Astrocyte of the cerebellum (primary cell): Measurements from ENCODE around the gene IQSEC1.

Experiments used
- DNase-seq: peaks from one replicate; pipeline ENCODE4 v3.0.0-alpha.2; 2011; ENCODE audit warnings: low read depth
- H3K4me3 ChIP-seq: 2 replicates; pipeline ENCODE4 v1.5.1; 2011; ENCODE audit warnings: mild to moderate bottlenecking, low read depth, low read length, moderate library complexity
- in situ Hi-C: cut with HindIII; loops from 2 replicates; pipeline ENCODE4 v1.10.0; 2017; ENCODE audit warnings: low sequenced_read_pairs
- TF ChIP-seq, protein P1 (sequence below): IDR thresholded peaks from 2 replicates; pipeline ENCODE4 v1.5.1; 2012; ENCODE audit warnings: low read length, low read depth, moderate library complexity, mild to moderate bottlenecking; ENCODE audit errors: missing control alignments

The IQSEC1 gene

DNA sequence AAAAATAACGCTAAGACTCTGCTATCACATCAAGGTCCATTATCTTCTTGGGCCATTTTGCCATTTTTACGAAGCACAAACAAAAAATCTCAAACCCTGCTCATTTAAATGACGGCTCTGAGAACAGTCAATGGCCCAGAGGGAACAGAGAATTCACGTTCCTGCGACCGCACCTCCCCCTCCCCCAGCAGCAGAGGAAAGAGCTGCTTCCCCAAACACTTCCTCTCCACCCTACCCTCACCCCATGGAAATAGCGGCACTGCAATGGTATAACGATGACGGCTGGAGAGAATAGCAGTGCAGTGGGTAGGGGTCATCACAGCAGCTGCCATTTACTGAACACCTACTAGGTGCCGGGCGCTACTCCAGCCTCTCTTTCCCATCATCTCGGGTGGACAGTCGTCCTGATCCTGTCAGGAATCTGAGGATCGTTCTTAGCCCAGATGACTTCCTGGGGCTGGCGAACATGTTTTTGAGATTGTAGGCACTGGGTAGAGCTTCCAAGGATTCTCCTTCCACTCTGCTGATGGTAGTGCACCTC, 113.3 kb downstream of the IQSEC1 start:
- H3K4me3 ChIP-seq: no peak overlapping the region
- in situ Hi-C loops: no loop called here
- DNase-seq: no peak
- TF ChIP-seq, protein P1, sequence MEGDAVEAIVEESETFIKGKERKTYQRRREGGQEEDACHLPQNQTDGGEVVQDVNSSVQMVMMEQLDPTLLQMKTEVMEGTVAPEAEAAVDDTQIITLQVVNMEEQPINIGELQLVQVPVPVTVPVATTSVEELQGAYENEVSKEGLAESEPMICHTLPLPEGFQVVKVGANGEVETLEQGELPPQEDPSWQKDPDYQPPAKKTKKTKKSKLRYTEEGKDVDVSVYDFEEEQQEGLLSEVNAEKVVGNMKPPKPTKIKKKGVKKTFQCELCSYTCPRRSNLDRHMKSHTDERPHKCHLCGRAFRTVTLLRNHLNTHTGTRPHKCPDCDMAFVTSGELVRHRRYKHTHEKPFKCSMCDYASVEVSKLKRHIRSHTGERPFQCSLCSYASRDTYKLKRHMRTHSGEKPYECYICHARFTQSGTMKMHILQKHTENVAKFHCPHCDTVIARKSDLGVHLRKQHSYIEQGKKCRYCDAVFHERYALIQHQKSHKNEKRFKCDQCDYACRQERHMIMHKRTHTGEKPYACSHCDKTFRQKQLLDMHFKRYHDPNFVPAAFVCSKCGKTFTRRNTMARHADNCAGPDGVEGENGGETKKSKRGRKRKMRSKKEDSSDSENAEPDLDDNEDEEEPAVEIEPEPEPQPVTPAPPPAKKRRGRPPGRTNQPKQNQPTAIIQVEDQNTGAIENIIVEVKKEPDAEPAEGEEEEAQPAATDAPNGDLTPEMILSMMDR: no peak

DNA sequence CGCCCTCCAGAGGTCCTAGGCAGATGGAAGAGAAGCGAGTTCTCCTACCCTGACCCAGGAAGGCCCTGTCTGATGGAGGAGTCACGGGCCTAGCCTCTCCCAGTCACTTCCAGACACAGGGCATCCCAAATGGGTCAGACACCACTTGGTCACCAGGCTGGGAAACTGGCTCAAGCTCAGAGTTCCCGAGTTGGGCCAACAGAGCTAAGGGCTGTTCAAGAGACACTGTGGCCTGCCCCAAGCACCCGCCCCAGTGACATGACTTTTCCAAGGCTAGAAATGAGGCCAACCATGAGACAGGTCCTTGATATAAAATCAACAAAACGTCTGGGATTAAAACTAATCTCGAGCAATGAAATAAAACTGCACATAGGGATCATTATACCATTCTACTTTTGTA, 113.8 kb downstream of the IQSEC1 start:
- DNase-seq: no peak
- in situ Hi-C loops: no loop called here
- H3K4me3 ChIP-seq: no peak overlapping the region
- TF ChIP-seq, protein P1: no peak

DNA sequence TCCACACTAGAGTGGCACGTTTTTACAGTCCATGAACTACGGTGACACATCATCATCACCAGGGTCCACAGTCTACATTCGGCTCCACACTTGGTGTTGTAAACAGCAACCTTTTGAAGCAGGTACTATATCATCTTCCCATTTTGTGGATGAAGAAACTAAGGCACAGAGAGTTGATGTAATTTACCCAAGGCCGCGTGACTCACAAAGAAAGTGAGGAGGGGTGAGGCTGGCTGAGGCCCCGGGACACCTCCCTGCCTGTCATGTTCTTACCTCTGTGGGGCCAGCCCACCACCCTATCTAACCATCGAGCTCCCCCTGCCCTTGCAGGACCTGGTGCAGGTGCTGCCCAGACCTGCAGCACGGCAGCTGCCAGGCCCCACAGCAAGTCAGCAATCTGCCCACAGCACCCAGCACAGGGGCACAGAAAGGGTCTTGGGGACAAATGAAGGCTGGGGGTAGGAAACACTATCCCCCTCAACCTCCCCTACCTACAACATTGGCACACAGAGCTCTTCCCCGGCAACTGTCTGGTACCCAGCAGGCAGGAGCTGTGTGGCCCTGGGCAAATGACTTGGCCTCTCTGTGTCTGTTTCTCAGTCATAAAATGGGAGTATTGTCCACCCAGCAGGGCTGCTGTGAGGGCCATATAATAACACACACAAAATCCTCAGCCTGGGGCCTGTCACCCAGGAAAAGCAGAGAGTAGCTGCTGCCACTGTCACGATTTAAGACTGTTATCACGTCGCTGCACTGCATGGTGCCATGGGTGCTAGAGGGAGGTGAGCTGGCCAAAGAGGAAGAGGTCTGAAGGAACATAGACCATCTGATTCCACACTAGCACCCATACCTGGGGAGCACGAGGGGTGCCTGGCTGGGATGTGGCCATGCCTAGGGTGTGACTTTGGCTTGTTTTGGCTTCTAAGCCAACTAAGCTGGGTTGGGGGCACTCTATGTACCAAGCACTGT, 115.1 kb downstream of the IQSEC1 start:
- TF ChIP-seq, protein P1: no peak
- in situ Hi-C loops: no loop called here
- DNase-seq: no peak
- no peak overlapping the region for H3K4me3 ChIP-seq

DNA sequence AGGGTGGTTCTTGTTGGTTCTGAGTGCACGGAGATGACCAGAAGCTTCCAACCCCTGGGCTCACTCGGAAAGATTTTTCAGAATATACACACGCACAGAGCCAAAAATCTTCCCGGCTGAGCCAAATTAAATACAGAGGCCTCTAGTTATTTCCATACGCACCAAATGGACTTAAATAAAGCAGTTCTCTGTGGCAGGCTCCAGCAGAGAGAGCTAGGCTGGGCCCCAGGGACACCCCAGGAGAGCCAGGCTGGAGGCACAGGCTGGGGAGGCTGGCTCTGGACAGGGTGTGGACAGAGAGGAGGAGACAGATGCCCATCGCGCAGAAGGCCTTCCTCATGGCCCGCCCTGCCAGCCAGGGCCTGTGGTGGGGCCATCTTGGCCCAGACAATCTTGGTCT, 115.9 kb downstream of the IQSEC1 start:
- no peak overlapping the region for H3K4me3 ChIP-seq
- TF ChIP-seq, protein P1: no peak
- no peak for DNase-seq
- in situ Hi-C loops: no loop called here

DNA sequence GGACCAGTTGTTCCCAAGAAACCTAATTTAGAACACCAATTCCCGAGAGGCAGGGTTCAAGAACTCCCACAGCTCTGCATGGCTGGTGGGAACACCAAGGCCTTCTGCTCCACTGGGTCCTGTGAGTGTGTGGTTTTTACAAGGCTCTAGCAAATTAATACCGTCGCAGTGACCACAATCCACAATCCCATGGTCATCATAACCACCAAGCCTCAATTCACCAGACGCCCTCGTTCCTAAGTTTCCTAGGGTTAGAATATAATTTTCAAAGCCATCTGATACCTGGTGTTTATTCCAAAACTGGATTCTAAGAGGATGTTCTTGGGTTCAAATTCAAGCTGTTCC, 116.9 kb downstream of the IQSEC1 start:
- in situ Hi-C loops: no loop called here
- no peak overlapping the region for H3K4me3 ChIP-seq
- DNase-seq: peak; percentile 27
- TF ChIP-seq, protein P1: no peak

DNA sequence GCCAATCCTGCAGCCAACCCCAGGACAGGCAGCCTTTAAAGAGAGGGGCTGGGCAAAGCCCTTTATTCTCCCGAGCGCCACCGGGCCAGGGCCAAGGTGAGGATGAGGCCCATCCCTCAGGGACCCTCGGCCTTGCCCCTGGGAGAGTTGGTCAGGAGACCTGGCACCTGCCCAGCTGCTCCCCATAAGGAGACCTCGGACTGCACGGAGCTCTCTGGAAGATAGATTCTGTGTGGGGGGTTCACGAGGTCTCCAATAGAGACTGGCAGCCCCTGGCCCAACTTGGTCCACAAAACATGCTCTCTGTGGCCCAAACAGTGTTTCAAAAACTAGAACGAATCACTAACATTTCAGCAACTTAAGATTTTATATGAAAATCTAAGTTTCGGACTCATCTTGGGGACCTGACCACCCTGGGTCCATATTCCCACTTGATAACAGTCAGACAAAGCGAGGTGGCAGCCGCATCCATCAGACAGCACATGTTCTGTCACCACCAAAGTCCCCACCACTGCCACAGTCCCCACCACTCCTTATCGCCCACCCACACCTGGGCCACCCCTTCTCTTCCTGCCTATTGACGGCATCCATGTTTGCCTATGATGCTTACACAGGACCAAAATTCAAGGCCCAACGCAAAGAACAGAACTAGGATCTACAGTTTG, 117.4 kb downstream of the IQSEC1 start:
- H3K4me3 ChIP-seq: no peak overlapping the region
- no peak for DNase-seq
- in situ Hi-C loops: no loop called here
- TF ChIP-seq, protein P1: no peak
